Activated CD4-positive, alpha-beta memory T cell treated with anti-CD3 and anti-CD28 coated beads, Interleukin-2, amount 10 ng/mL, durations not matched to agents 7 days and 5 days (primary cell): ENCODE data around the gene LY86. TPM values are rescaled to one million over a fixed set of nuclear protein-coding genes. Genes with fewer than 3 reads are reported as not detected.

Experiments
- CTCF ChIA-PET: fragments of 350-600 bp; sonication (Branson Sonifier 250); formaldehyde crosslinking; loops from one replicate; lab custom pipeline; 2021; ENCODE audit warnings: antibody characterized with exemption, inconsistent platforms; lab: Charles Lee
- POLR2A ChIA-PET: fragments of 350-600 bp; sonication (Branson Sonifier 250); formaldehyde crosslinking; loops from one replicate; lab custom pipeline; 2021; ENCODE audit warnings: antibody characterized with exemption; lab: Charles Lee
- DNase-seq: peaks from one replicate; pipeline ENCODE4 v3.0.0-alpha.2; 2020
- H3K27ac Mint-ChIP-seq: one replicate; pipeline ENCODE4 v1.8.0; 2021; ENCODE audit warnings: mild to moderate bottlenecking, mixed read lengths
- H3K27me3 Mint-ChIP-seq: one replicate; pipeline ENCODE4 v1.8.0; 2021; ENCODE audit warnings: mixed read lengths
- H3K36me3 Mint-ChIP-seq: one replicate; pipeline ENCODE4 v1.8.0; 2021; ENCODE audit warnings: low read depth, mixed read lengths
- H3K4me1 Mint-ChIP-seq: one replicate; pipeline ENCODE4 v1.8.0; 2021; ENCODE audit warnings: mixed read lengths
- H3K4me3 Mint-ChIP-seq: one replicate; pipeline ENCODE4 v1.8.0; 2021; ENCODE audit warnings: mild to moderate bottlenecking, mixed read lengths
- H3K9me3 Mint-ChIP-seq: one replicate; pipeline ENCODE4 v1.8.0; 2021; ENCODE audit warnings: mixed read lengths
- total RNA-seq, 2 experiments: library from RNA; stranded (reverse); gene quantifications; one replicate each; pipeline ENCODE4 v1.2.3, GENCODE V29; 2021

Gene LY86
- total RNA-seq, 2 experiments from 2014 or later = 1.7 to 2.2 TPM

DNA sequence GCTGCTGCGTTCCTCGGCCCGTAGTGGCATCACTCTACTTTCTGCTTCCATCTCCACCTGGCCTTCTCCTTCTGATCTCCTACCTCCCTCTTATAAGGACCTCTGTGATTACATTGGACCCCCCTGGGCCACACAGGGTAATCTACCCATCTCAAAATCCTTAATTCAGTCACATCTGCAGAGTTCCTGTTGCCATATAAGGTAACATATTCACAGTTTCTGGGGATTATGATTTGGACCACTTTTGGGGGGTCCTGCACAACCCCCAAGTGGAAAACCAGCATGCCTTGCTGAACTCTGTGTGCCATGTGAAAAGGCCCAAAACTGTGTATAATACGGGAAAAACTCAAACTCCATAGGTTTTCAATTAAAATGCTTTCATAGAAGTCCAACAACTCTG, 51.1 kb downstream of the LY86 start:
- CTCF ChIA-PET = no interaction called here
- no peak overlapping the region for H3K4me3 Mint-ChIP-seq
- peaks cover 12% of the 10 kb centered on the region for H3K36me3 Mint-ChIP-seq
- peaks cover 44% of the 10 kb centered on the region for H3K4me1 Mint-ChIP-seq
- DNase-seq = no peak
- H3K27ac Mint-ChIP-seq = no peak overlapping the region
- H3K9me3 Mint-ChIP-seq = peaks cover 2% of the 10 kb centered on the region
- POLR2A ChIA-PET = no interaction called here
- H3K27me3 Mint-ChIP-seq = no peaks in the 10 kb centered on the region

DNA sequence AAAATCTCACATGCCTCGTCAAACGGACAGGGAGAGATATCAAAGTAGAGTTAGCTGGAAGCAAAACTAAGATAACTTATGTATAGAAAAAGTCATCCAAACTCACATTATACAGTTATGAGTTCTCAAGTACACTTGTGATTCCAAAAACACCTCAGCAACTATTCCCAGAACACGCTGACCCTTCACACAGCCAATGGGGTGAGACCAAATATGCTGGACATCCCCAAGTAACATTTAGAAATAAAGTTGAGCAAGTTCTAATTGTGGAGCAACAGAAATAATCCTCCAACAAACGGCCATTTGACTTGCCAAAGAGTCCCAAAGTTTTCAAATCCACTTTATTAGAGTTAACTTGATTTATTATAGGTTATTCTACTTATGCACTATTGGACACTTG, 52.4 kb downstream of the LY86 start:
- Mint-ChIP-seq H3K36me3 (peaks cover 19% of the 10 kb centered on the region), H3K27ac (no peak overlapping the region), H3K9me3 (peaks cover 5% of the 10 kb centered on the region), H3K4me1 (peaks cover 33% of the 10 kb centered on the region), H3K4me3 (no peak overlapping the region), H3K27me3 (no peaks in the 10 kb centered on the region)
- CTCF ChIA-PET = no interaction called here
- POLR2A ChIA-PET = interaction anchor here (0.9 kb wide), 1 partner anchor 13 kb away, joined by 3 read pairs; no protein-coding TSS in a partner anchor
- no peak for DNase-seq

DNA sequence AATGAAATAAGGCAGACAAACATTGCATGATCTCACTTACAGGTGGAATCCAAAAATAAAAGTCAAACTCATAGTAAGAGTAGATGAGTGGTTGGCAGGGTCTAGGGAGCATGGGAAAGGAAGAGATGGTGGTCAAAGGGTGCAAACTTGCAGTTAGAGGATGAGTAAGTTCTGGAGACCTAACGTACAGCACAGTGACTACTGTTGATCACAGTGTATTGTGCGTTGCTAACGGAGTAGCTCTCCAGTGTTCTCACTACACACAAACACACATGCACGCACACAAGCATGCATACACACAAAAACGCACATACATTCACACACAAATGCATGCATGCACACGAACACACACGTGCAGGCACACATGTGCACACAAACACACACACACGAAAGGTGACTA, 54.9 kb downstream of the LY86 start:
- ChIA-PET POLR2A (interaction anchor here (0.8 to 1.2 kb wide), 2 partner anchors 11 to 31 kb away, joined by 3 to 5 read pairs; no protein-coding TSS in a partner anchor), CTCF (interaction anchor here (1.3 kb wide), 1 partner anchor 11 kb away, joined by 3 read pairs; no protein-coding TSS in a partner anchor)
- peaks cover 19% of the 10 kb centered on the region for H3K36me3 Mint-ChIP-seq
- H3K4me1 Mint-ChIP-seq = peaks cover 26% of the 10 kb centered on the region
- no peaks in the 10 kb centered on the region for H3K27me3 Mint-ChIP-seq
- H3K4me3 Mint-ChIP-seq = no peak overlapping the region
- peak; percentile 31 for DNase-seq
- peak overlapping the region; percentile 48 for H3K27ac Mint-ChIP-seq
- peaks cover 5% of the 10 kb centered on the region for H3K9me3 Mint-ChIP-seq

DNA sequence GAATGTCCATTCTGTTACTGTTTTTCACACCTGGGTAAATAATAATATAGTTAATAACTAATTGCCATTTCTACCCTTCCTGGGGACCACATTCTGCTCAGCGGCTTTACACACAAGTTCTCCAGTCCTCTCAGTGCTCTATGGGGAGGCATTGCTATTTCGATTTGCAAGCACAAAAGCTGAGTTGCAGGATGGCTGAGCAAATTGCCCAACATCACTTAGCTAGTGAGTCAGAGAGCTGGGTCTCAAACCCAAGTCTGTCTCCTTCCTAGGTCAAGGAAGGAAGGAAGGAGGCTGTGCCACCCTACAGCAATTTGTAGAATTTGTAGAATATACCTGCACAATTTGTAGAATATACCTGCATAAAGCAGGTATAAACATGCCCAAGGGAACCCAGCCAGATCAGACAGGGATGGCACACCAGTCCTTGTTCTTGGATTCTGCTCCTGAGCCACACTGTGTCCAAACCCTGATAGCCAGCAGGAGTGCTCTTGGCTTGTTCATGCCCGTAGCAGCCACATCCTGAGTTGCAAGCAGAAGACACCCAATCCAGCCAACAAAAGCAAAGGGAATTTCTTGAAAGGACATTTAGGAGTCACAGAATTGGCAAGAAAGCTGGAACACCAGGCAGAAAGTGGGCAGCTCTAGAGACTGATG, 56.9 kb downstream of the LY86 start:
- ChIA-PET CTCF (interaction anchor here (1.1 to 1.4 kb wide), 3 partner anchors 31 to 99 kb away, joined by 3 to 4 read pairs (median 3); no protein-coding TSS in a partner anchor), POLR2A (interaction anchor here (1.2 to 2.3 kb wide), 2 partner anchors 9 to 32 kb away, joined by 6 to 9 read pairs; no protein-coding TSS in a partner anchor)
- H3K4me1 Mint-ChIP-seq = peaks cover 39% of the 10 kb centered on the region
- H3K4me3 Mint-ChIP-seq = no peak overlapping the region
- peaks cover 18% of the 10 kb centered on the region for H3K36me3 Mint-ChIP-seq
- H3K27me3 Mint-ChIP-seq = no peaks in the 10 kb centered on the region
- DNase-seq = no peak
- no peak overlapping the region for H3K27ac Mint-ChIP-seq
- peaks cover 10% of the 10 kb centered on the region for H3K9me3 Mint-ChIP-seq

DNA sequence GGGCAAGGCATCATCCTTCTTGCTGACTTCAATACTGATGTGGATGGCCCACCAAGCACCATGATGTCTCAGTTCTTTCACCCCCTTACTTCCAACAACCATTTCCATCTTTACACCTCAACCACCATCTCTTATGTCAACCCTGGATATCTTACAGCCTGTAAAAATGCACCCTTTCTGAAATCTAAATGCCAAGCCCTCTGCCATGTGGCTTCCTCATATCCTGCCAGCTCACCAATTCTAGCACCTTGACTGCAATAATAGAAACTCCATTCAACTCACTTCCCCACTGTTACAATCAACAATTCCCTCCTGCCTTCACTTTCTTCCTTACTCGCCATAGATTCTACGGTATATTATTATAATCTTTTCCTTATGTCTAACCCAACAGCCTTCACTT, 57.9 kb downstream of the LY86 start:
- POLR2A ChIA-PET = interaction anchor here (1.2 to 2.3 kb wide), 2 partner anchors 8 to 33 kb away, joined by 6 to 9 read pairs; no protein-coding TSS in a partner anchor
- no peak overlapping the region for H3K4me3 Mint-ChIP-seq
- peaks cover 47% of the 10 kb centered on the region for H3K4me1 Mint-ChIP-seq
- peaks cover 27% of the 10 kb centered on the region for H3K36me3 Mint-ChIP-seq
- H3K27ac Mint-ChIP-seq = no peak overlapping the region
- CTCF ChIA-PET = interaction anchor here (1.1 to 1.4 kb wide), 2 partner anchors 30 to 53 kb away, joined by 3 read pairs; no protein-coding TSS in a partner anchor
- no peak for DNase-seq
- no peaks in the 10 kb centered on the region for H3K27me3 Mint-ChIP-seq
- H3K9me3 Mint-ChIP-seq = peaks cover 18% of the 10 kb centered on the region

DNA sequence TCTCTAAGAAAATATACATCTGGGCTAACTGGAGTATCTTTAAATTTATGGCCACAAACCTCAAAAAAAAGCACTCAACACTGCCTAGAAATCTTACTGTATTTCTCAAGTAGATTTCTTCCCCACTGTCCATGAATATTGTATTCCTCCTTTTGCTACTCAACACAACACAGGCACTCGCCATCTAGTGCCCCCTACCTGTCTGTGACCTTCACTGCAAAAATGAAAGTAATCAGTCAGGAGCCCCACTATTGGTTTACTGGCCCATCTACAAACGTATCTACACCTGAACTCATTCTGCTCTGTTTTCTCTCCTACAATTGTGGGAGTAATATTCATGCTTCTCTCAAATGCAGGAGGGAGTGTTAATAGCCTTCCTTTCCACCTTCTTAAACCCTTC, 58.3 kb downstream of the LY86 start:
- ChIA-PET POLR2A (no interaction called here), CTCF (interaction anchor here (1.4 kb wide), 1 partner anchor 29 kb away, joined by 3 read pairs; no protein-coding TSS in a partner anchor)
- Mint-ChIP-seq H3K4me1 (peaks cover 50% of the 10 kb centered on the region), H3K27ac (no peak overlapping the region), H3K9me3 (peaks cover 19% of the 10 kb centered on the region), H3K4me3 (no peak overlapping the region), H3K36me3 (peaks cover 29% of the 10 kb centered on the region), H3K27me3 (no peaks in the 10 kb centered on the region)
- DNase-seq = no peak

DNA sequence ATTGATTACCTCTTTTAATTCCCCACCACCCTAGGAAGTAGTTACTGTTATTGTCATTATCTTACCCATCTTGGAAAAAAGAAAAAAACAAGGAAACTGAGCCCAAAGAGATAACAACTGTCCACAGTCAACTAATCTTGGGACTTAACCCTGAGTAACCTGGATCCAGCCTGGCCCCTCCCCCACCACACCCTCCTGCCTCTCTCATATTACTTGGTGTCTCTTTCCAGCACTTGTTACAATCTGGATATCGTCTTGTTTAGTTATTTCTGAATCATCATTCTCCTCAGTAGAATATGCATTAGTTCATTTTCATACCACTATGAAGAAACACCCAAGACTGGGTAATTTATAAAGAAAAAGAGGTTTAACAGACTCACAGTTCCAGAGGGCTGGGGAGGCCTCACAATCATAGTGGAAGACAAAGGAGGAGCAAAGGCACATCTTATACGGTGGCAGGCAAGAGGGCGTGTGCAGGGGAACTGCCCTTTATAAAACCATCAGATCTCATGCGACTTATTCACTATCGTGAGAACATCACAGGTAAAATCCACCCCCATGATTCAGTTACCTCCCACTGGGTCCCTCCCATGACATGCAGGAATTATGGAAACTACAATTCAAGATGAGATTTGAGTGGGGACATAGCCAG, 60.3 kb downstream of the LY86 start:
- Mint-ChIP-seq H3K9me3 (peaks cover 19% of the 10 kb centered on the region), H3K4me1 (peaks cover 50% of the 10 kb centered on the region), H3K27ac (peak overlapping the region; percentile 8), H3K4me3 (no peak overlapping the region), H3K27me3 (no peaks in the 10 kb centered on the region), H3K36me3 (peaks cover 33% of the 10 kb centered on the region)
- no peak for DNase-seq
- POLR2A ChIA-PET = interaction anchor here (1.6 to 3.1 kb wide), 3 partner anchors 10 to 35 kb away, joined by 3 to 10 read pairs (median 5); no protein-coding TSS in a partner anchor
- CTCF ChIA-PET = no interaction called here

DNA sequence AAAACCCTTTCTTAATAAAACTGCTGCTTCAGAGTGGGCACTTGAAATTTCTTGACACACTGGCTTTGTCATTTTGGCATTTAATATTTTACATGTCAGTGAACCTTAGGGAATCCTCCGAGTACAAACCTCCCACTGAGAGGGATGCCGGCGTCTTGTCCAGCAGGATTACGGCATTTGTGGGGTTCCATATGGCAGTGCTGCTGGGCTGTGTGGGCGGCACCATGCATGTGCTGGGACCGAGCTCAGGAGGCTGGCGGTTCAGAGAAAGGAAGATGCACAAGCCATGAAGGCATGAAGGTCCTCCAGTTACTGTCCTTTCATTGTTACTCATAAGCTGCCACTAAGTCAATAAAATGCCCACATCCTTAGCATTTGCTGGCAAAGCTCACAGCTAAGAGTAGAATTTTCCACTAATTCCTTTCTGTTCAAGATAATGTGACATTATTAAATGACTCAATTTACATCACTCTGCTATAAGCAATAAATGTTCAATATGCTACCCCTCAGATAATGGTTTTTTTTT, 61.4 kb downstream of the LY86 start:
- POLR2A ChIA-PET = interaction anchor here (1.6 to 3.1 kb wide), 3 partner anchors 9 to 36 kb away, joined by 3 to 10 read pairs (median 5); no protein-coding TSS in a partner anchor
- Mint-ChIP-seq H3K4me3 (no peak overlapping the region), H3K27me3 (no peaks in the 10 kb centered on the region), H3K9me3 (peaks cover 19% of the 10 kb centered on the region), H3K4me1 (peaks cover 56% of the 10 kb centered on the region), H3K36me3 (peaks cover 32% of the 10 kb centered on the region), H3K27ac (peak overlapping the region; percentile 34)
- CTCF ChIA-PET = interaction anchor here (0.7 kb wide), 1 partner anchor 9 kb away, joined by 3 read pairs; no protein-coding TSS in a partner anchor
- no peak for DNase-seq

DNA sequence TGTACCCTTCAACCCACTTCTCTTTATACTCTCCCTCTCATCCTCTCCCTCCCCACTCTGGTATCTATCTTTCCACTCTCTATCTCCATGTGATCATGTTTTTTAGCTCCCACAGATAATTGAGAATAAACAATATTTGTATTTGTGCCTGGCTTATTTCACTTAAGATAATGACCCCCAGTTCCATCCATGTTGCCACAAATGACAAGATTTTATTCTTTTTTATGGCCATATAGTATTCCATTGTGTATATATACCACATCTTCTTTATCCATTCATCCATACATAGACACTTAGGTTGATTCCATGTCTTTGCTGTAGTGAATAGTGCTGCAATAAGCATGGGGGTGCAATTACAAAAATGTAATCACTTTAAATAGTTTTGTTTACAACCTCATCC, 62.3 kb downstream of the LY86 start:
- peak overlapping the region; percentile 7 for H3K27ac Mint-ChIP-seq
- ChIA-PET POLR2A (no interaction called here), CTCF (interaction anchor here (0.7 to 1.0 kb wide), 2 partner anchors 8 to 37 kb away, joined by 3 read pairs; no protein-coding TSS in a partner anchor)
- DNase-seq = no peak
- H3K4me3 Mint-ChIP-seq = no peak overlapping the region
- peaks cover 31% of the 10 kb centered on the region for H3K36me3 Mint-ChIP-seq
- H3K4me1 Mint-ChIP-seq = peaks cover 66% of the 10 kb centered on the region
- H3K9me3 Mint-ChIP-seq = peaks cover 15% of the 10 kb centered on the region
- H3K27me3 Mint-ChIP-seq = no peaks in the 10 kb centered on the region

DNA sequence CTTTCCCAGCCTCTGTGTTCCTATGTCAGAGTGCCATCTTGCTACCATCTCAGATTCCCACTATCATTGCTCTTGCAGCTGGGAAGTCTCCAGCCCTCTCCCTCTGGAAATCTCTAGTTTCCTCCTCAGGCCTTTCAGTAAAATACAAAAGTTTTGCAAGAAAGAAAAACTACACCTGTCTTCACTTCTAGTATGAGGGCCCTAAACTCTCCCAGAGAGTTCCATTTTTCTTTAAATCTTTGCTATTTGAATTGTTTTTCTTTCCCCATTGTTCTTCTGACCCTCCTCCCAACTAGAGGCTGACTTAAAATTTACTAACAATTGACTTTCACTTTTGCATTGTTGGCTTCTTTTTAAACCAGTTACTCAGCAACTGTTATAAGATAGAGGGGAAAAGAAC, 62.8 kb downstream of the LY86 start:
- no peak for DNase-seq
- Mint-ChIP-seq H3K36me3 (peaks cover 31% of the 10 kb centered on the region), H3K4me3 (no peak overlapping the region), H3K9me3 (peaks cover 15% of the 10 kb centered on the region), H3K4me1 (peaks cover 71% of the 10 kb centered on the region), H3K27ac (peak overlapping the region; percentile 72), H3K27me3 (no peaks in the 10 kb centered on the region)
- ChIA-PET CTCF (interaction anchor here (1.0 kb wide), 1 partner anchor 38 kb away, joined by 3 read pairs; no protein-coding TSS in a partner anchor), POLR2A (no interaction called here)

DNA sequence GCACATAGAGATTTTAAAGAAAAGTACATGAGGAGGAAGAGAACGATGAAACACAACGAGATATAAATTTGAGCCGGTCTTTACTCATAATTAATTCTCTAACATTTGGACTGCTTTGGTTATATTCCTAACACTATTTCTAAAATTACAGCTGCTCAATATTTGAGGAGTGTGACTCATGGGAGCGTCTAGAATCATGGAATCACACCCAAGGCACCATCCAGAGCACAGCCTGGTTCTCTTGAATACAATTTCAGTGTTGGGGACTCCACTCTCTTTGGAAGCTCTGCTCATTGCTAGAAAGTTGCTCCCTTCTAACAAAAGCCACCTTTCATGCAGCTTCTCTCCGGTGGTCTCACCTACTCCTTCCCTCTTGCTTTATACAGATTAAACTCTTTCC, 64.4 kb downstream of the LY86 start:
- POLR2A ChIA-PET = interaction anchor here (0.8 kb wide), 1 partner anchor 39 kb away, joined by 3 read pairs; no protein-coding TSS in a partner anchor
- H3K27me3 Mint-ChIP-seq = no peaks in the 10 kb centered on the region
- peaks cover 87% of the 10 kb centered on the region for H3K4me1 Mint-ChIP-seq
- peaks cover 42% of the 10 kb centered on the region for H3K36me3 Mint-ChIP-seq
- peaks cover 22% of the 10 kb centered on the region for H3K9me3 Mint-ChIP-seq
- peak overlapping the region; percentile 95 for H3K27ac Mint-ChIP-seq
- CTCF ChIA-PET = interaction anchor here (2.4 kb wide), 1 partner anchor 9 kb away, joined by 6 read pairs; no protein-coding TSS in a partner anchor
- H3K4me3 Mint-ChIP-seq = no peak overlapping the region
- no peak for DNase-seq
